NCI-H526 (cell line): Measurements from ENCODE around the gene GABRB1.

Experiments used
- DNase-seq, 2 experiments: peaks; one replicate each; lab custom pipeline; 2025; lab: John Stamatoyannopoulos, UW

The GABRB1 gene

DNA sequence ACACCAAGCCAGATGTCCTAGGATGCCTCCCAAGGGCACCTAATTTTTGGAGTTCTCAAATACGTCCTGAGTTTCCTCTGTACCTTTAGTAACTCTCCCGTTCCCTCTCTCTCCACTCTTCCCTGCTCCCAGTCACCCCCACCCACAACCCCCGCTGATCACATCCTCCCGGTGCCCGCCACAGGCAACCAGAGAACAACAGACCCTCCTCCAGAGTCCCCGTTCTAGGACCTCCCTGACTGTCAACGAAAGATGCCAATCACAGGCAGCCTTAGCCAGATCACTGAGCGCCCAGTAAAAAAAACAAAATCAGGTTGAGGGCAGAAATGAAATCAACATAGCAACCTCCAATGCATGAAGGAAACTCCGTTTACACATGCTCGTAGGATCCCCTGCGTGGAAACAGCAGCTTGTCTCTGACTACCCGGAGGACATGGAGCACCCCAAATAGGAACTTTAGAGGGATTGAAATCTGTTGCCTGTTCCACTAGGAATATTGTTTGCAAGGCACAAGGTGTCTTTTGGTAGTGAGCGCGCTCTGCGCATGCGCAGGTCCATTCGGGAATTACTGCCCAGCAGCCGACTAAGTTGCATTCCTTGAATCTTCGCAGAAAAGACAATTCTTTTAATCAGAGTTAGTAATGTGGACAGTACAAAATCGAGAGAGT, at the start of gene GABRB1:
GABRB1 (plus strand) TSS at position 557 of the 668 bp plus-strand sequence.
- DNase-seq, result peak in 1 of 2 experiments; percentile 32

DNA sequence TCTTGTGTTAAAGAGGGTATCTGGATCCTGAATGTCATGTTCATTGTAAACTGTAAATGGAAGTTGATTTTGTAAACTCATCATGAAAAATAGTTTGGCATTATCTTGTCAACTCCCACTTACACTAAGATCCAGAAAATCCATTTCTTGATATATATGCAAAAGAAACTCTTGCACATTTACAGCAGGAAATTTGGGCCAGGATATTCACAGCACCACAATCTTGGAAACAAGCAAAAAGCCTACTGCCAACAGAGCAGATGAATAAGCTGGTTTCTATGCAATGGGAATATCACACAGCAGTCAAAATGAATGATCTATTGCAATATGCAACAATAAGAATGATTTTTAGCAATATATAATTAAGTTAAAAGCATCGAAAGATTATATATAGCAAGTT, 46.6 kb upstream of the GABRB1 start:
- DNase-seq, result no peak

DNA sequence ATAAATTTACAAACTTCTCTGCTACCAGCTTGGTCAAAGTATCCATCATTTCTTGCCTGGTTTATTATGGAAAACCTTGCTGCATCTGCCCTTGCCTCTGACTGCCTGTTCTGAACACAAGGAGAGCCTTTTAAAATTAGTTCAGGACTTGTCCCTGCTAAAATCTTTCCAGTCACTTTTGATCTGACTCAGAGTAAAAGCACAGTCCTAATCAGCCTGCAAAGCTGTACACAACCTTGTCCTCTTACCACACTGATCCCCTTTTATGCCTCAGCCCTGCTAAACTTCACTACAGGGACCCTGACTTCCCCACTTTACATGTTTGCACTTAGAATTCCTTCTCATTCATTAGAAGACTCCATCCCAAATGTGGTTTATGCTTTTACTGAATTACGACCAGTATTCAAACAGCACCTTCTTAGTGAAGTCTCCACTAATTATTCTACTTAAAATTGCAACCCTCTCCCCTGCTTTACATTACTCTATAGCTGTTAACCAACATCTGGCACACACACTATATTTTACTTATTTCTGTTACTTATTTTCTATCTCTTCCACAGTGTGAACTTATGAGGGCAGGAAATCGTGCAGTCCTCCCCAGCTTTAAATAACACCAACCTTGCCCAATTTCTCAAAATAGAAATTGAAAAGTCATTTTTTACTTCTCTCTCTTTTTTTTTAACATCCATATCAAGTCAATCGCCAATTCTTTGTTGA, 44.3 kb upstream of the GABRB1 start:
- no peak for DNase-seq

DNA sequence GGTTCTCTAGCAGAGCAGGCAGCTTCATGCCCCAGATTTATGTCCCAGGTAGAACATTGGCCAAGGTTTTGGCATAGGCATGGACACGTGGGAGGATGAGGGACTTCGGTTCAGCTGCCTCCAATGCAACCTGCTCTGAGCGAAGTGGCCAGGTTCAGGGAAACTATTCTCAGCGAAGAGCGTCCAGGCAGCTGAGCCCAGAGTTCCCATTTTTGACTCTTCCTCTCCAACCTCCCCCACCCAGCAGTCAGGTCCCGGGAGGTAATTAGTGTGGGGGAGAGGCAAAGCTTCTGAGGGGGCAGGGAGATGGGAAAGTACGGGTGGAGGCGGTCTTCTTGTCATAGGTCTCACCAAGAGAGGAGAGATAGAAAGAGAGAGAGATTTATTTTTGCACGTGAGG, 39.0 kb upstream of the GABRB1 start:
- DNase-seq, result no peak

DNA sequence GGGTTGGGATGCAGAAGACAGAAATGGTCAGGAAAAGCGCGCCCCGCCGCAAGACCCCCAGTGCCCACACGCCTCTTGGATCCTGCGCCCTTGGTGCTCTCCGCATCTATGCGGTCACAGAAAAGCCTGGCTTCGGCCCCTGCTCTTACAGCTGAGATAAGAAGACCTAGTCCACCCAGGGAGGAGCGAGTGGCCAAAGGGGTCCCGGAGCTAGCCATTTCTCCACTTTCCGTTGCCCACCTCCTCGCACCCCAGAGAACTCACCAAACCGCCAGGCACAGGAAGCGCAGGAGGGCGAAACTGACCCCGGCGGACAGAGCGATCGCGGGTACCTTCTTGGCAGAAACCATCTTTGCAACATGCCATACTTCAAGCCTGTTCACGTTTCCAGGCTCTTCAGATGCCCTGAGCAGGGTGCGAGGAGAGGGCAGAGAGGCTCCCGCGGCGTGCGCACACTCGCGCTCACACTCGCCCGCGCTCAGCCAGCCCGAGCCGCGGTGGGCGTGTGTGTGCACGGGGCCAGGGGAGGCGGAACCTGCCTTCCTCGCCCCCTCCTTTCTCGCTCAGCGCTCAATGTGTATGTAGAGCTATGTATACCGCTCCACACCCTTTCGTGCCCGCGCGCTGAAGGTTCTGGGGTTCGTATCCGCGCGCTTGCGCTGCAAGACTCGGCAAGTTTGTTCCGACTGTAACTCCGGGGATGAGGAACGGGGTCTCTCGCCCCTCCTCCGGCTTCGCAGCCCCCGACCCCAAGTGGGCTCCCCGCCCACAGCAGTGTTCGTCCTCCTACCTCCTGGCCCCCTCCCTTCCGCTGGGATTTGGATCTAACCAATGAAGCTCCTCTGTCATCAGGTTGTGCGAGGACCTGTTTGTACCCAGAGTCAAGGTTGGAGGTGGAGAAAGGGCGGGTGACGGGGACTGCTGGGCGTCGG, 38.0 kb upstream of the GABRB1 start, which contains the start of gene GABRA4:
GABRA4 (minus strand) TSS at position 507 of the 932 bp plus-strand sequence; CDS start at position 350, 157 bp downstream.
- no peak for DNase-seq

DNA sequence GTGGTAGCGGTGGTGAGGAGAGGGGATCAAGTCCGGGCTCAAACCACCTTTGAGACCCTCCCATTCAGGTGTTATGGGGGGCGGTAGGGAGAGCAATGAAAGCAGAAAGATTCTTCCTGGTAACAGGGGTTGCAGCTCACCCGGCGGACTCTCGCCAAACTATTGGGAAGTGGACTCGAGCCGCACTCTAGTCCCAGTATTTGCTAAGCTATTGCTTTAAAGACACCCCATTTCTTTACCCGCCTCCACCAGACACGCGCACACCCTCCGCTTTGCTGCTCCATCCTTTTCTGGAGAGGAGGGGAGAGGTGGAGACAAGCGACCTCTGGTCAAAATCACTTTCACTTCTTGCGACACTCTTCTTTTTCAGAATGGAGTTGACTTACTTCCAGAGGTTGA, 37.4 kb upstream of the GABRB1 start:
- DNase-seq, result no peak

DNA sequence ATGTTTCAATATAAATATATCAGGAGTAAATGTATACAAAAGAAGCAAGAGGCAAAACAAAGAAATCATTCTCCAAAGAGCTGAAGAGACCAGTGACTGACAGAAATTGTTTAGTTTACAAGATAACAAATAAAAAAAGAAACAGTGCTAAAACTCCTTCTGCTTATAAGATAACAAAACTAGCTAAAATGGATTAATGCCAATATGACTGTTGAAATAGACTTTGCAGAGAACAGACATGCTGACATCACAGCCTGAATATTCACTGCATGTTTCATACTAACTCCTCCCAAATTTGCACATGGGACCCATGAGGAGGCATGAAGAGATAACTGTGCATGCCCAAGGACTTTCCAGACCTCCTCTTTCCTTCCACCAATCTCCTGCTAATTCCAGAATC, 31.8 kb upstream of the GABRB1 start:
- DNase-seq, result no peak

DNA sequence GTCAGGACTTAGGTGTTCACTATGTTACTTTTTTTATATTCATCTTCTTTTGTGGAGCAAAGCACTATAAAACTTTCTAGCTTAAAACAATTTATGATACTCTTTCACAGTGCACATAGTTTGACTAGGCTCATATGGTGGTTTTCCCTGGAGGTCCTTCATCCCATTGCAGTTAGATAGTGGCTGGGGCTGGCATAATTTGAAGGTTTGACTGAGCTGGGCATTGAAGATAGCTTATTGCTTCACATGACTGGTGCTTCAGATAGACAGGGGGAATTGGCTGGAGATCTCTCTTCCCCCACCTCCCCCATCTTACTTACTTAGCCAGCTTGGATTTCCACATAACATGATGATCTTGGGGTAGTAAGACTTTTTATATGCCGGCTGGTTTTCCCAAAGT, 31.0 kb upstream of the GABRB1 start:
- DNase-seq, result no peak

DNA sequence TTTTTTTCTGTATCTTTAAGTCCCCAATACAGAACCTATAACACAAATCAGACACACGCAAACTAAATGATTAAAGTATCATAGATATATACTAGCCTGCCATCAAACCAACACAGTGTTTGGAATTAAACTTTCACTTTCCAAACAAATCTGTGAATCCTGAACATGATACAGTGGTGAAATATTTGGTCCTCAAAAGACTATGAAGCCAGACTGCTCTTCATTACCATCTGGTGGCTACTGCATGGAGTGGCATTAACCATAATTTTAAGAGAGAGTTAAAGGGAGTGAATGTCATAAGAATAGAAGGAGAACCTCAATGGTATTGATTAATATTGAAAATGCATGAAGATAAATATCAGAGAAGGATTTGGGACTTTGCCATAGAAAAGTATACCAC, 28.8 kb upstream of the GABRB1 start:
- DNase-seq, result peak in 1 of 2 experiments; percentile 10

DNA sequence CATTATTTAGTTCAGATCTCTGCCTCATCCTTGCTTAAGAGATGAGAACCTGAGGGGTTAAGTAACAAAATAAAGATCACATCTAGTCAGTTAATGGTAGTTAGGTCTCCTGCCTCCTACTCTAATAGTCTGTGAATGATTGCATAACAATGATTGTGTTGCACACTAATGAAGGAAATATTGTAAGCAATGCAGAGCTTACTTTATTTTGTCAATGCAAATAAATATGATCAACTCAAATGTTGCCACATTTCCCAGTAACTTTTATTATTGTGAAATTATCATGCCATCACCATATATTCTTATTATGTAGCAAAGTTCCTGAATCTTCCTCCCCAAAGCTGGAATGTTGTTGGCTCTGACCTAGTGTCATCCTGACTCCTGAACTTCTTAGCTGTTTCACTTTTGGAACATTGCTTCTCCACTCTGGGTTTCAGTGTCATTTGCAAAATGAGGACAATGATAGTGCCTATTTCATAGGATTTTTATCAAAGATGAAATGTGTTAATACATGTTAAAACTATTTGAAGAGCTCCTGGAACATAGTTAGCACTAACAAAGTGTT, 20.9 kb upstream of the GABRB1 start:
- no peak for DNase-seq

DNA sequence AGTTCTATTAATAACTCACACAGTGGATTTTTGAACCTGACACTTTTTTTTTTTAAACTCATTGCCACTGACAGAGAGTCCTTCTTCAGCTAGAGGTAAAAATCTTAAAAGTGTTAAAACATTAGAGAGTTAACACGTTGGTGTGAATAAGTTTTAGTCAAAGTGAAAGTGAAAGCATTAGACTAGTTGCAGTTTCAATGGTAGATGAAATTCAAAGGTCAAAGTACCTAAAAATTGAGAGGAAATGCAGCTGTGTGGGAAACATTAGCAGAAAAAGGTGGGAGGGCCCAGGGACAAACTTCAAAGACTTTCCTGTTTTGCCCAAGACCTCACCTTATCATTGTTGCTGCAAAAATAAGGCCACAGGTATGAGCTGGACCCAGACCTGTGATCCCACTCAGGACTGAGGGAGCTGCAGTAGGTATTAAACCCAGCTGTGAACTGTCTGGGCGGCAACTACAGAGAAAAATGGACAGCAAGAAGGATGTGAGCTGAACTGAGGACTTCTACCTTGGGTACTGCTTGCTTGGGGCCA, 20.4 kb upstream of the GABRB1 start:
- DNase-seq, result no peak

DNA sequence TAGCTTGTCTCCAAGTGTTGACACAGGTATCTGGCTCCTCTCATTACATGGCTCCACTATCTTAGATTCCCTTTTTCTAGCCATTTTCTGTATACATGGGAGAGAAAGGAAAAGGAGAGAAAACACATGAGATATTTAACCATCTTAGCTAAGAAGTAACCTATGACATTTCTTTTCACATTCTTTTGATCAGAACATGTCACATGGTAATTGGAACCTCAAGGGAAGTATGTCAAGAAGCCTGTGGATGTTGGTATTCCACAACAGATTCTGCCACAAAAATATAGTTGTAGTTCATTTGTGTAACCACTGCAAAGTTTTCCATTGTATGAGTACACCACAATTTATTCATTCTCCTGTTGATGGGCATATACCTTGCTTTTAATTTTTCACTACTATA, 18.7 kb upstream of the GABRB1 start:
- DNase-seq, result no peak

DNA sequence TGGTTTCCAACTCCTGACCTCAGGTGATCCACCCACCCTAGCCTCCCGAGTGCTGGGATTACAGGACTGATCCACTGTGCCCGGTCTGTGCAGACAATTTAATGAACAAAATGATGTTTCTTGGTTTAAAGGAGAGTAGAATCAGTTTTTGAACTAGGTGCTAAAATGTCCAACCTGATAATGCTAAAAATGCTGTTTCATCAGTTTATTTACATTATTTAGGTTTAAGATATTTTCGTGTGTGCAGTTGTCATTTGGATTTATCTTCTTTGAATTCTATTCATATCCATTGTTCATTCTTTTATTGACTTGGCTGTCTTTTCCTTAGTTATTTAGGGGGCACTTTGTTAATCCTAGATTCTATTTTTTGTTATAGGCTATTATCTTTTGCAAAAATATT, 18.0 kb upstream of the GABRB1 start:
- DNase-seq, result no peak

DNA sequence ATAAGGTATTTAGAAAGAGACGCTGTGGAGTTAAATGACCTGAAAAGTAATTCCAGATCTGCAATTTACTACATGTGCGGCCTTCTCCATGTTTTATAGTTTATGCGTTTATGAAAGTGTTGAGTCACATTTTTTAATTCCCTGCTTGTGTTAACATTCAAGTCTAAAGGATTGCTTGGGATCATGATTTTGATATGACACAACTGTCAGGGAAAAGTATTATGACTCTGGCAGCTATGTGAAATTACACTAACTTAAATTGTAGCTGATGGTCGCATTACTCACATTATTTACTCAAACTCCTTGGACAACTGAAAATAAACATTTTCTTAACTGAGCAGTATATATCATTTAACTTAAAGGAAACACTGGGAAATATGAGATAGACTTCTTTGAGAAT, 14.3 kb upstream of the GABRB1 start:
- DNase-seq, result no peak

DNA sequence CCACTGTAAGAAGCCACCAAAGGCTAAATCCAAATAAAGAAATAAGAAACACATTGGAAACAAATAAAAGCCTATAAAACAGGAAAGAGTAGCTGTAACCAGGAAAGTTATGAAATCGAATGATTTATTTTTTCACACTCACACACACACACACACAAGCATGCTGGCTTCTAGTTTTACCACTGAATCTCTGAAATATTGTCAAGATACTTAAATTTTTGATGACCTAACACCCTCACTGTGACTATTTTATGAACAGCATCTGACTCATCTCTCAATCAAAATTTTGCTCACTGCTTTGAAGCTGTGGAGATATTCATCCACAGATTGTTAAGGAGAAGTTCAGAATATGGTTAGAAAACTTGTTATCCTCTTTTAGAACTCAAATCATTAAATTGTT, 13.9 kb upstream of the GABRB1 start:
- DNase-seq, result no peak

DNA sequence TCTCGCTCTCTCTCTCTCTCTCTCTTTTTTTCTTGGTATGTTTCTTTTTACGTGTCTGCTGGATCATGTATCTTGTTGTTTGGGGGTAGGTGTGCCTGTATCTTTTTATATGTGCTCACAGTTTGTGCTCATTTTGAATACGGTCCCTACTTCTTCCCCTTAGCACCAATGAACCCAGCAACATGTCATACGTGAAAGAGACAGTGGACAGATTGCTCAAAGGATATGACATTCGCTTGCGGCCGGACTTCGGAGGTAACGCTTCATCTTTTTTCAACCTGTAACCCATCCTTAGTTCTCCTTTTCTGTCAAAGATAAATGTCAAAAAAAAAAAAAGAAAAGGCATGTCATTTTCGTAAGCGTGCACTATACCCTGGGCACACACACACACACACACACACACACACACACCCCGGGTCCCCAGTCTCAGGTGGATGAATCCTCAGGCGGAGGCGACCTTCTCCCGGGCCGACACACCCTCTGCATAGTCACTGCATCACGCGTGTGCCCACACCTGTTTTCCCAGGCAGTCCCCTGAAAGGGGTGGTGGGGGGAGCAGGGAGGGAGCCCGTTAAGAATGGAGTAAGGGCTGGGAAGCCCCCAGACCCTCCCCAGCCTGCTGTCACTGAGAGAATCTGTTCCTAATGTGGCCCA, 511 bp downstream of the GABRB1 start:
- peak in 1 of 2 experiments; percentile 62 for DNase-seq

DNA sequence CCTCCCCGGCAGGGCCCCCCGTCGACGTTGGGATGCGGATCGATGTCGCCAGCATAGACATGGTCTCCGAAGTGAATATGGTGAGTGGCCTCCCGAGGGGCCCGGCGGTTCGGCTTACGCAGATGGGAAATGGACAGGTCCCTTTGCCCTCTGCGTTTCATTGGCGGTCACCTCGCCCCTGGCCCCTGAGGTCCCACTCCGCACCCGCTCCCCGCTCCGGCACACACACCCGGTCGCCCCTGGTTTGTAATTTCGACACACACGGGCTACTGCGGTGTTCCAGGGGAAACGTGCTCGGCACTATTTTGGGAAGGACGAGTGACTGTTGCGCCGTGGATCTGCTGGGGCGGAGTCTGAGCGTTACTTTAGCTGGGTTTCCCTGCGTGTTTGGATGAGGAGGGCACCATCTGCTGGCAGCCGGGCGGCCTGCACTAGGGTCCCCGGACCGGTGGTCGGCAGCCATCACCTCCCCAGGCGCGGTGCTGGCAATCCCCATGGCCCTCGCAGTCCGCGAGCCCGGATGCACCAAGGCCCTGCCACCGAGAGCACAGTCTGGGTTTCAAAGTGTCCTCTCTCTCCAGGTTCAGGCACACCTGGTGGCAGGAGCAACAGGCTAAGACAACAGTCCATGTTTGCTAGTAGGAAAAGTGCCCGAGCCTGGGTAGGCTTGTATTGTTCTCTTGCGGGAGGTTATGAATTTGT, 1.2 kb downstream of the GABRB1 start:
- peak; percentile 47 to 88 for DNase-seq

DNA sequence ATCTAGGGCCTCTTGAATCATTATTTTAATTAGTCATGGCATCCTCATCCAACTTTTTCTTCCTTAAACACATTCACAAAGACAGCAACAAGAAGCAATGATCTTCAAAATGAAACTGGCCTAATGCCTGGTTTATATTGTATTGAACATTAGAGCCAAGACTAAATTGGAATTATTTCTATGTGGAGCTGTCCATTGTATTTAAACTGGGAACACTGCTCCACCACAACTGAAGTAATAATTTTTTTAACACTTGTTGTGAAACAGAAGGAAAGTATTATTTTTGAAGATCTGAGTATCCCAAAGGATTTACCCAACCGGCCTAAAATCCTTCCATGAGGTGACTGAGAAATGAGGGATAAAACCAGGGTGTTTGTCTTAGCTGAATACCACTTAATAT, 6.9 kb downstream of the GABRB1 start:
- DNase-seq, result no peak

DNA sequence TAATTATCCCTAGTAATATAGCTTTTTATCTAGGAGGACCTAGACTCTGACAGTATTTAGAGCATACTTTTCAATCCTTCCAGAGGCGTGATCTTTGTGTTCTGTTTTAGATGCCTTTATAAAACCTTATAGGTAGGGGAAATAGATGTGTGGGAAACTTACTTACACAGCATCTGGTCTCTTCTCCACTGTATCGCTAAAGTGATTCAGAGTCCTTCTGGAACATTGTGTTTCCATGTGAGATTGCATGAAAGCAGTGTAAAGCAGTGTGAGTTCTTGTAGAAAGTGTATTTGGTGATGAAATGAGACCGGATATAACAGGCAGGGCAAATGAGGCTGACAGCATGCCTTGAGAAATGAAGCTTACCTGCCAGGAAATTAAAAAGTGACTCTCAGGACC, 9.5 kb downstream of the GABRB1 start:
- DNase-seq, result no peak

DNA sequence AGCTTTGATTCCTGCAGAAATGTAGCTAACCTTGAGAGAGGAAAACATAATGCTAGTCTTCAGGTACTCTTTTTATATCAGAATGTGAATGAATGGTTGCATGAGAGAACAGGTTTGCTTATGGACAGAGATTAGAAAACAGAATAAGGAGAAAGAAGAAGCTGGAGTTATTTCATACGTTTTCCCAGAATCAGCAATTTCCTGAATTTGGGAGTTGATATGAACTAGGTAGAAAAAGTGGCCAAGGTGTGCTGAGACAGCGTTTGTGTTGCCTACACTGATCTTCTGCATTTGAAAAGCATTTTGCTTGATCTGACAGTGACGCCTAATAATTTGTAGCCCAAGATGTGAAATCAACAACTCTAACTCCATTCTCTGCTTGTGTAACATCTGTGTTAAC, 12.5 kb downstream of the GABRB1 start:
- no peak for DNase-seq

DNA sequence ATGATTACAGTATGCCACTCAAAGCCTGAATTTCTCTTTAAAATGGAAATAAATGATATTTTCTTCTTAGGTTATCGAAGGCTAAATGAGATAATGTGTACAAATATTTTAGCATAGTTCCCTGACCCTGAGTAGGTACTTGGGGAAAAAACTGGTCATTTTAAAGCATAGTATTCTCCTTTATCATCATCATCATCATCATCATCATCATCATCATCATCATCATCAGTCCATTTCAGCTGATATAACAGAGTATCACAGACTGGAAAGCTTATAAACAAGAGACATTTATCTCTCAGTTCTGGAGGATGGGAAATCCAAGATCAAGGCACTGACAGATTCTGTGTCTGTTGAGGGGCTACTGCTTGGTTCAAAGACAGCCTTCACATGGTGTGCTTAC, 13.9 kb downstream of the GABRB1 start:
- DNase-seq, result no peak
